Stimulated activated CD4-positive, alpha-beta T cell treated with anti-CD3 and anti-CD28 coated beads, TNF-alpha, amount 100 ng/mL, for 48 hours (primary cell): ENCODE data around the gene DHX34.
A peak's percentile ranks its signal among the peaks of the same experiment; 100 is the strongest.
"Not testable (repeated sequence)": the region's sequence is repeated elsewhere in the genome, so short reads cannot be mapped to it uniquely, and the experiment has no call there.

Source experiments
- DNase-seq, 3 donors: peaks; one replicate each; pipeline ENCODE4 v3.0.0-alpha.2; 2020; ENCODE audit warnings: low read depth in 3 of 3

DHX34 gene

DNA sequence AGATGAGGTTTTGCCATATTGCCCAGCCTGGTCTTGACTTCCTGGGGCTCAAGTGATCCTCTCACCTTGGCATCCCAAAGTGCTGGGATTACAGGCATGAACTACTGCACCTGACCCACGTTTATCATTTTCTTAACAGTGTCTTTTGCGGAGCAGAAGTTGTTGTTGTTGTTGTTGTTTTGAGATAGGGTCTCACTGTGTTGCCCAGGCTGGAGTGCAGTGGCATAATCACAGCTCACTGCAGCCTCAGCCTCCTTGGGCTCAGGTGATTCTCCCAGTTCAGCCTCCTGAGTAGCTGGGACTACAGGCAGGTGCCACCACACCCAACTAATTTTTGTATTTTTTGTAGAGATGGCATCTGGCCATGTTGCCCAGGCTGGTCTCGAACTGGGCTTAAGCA, 38.5 kb downstream of the DHX34 start:
- not testable (repeated sequence) for DNase-seq

DNA sequence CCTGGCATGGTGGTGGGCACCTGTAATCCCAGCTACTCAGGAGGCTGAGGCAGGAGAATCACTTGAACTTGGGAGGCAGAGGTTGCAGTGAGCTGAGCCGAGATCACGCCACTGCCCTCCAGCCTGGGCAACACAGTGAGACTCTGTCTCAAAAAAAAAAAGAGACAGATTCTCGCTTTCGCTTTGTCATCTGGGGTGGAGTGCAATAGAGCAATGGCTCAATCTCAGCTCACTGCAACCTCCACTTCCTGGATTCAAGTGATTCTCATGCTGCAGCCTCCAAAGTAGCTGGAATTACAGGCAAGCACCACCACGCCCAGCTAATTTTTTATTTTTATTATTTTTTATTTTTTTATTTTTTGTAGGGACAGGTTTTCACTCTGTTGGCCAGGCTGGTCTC, 39.6 kb downstream of the DHX34 start:
- DNase-seq, result not testable (repeated sequence)

DNA sequence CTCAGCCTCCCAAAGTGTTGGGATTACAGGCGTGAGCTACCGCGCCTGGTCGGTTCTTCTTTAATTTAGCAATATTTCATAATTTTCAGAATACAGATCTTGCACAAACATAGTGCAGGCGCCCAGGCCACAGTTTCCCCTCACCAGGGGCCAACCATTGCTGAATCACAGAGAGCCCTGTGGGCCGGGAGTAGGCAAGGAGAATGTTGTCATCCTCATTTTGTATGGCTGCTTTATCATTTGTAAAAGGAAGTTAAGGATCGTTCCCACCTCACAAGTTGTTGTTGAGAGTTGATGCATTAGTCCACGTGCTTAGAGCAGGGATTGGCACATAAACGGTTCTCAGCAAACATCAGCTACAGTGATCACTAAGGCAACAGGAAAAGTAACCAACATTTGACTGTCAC, 40.0 kb downstream of the DHX34 start:
- DNase-seq, result no peak

DNA sequence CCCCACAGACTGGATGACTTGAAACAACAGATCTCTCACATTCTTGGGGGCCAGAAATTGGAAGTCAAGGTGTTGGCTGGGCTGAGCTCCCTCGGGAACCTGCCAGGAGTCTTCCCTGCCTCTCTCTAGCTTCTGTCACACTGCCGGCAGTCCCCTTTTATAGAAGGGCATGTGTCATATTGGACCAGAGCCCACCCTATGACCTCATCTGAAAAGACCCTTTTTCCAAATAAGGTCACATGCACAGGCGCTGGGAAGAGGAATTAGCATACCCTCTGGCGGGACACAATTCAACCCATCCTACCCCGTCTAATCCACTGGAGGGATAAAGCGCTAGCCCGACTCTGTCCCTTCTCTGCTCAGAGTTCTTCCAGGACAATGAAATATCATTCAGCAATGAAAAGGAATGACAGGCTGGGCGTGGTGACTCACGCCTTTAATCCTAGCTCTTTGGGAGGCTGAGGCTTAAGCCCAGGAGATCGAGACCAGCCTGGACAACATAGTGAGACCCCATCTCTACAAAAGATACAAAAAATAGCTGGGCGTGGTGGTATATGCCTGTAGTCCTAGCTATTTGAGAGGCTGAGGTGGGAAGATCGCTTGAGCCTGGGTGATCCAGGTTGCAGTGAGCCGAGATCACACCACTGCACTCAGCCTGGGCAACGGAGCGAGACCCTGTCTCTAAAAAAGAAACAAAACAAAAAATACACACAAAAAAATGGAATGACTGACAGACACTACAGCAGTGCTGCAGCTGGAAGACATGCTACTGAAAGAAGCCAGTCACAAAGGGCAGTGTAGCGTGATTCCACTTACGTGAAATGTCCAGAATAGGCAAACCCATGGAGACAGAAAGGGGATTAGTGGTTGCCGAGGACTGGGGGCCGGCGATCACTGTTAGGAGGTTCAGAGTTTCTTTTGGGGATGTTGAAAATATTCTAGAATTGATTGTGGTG, 41.7 kb downstream of the DHX34 start:
- DNase-seq, result no peak

- DNase-seq, result peak; percentile 65 to 80 (median 75)
These were observed 42.6 kb downstream of the DHX34 start for GRCh38 chr19:47391510-47392223.

GRCh38 chr19:47398707-47399597, 49.8 kb downstream of the DHX34 start:
- no peak for DNase-seq

- no peak for DNase-seq
These were observed 53.4 kb downstream of the DHX34 start for GRCh38 chr19:47402504-47402903.

DNA sequence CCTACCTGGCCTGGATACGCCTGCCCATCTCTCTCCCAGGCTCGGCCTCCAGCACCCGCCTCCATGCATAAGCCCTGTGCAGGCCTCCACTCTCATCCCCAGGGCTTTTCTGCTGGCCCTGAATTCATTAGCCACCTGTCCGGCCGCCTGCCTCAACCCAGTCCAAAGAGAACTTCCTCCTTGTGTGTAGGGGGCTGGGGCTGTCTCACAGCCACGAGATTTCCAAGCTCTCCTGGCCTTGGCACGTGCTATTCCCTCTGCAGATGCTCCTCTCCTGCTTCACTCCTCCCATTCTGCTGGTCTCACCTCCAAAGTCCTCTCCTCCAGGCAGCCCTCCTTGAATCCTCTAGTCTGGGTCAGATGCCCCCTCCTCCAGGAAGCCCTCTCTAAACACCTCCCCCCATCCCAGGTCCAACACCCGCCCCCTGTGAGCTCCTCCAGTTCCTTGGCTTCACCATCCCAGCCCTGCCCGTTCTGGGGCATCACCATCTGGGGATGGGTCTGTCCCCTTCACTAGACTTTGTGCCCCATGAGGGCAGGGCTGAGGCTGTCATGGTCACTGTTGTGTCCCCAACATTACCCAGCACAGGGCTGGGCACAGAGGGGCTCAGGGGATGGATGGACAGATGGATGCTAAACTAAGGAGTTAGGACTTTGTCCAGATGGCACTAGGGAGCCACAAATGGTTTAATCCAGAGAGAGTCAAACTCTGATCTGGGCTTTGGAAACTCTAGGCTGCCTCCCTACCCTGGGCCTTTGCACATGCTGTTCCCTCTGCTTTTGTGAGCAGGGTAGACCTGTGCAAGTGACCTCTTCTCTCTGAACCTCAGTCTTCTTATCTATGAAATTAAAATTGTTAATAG, 55.5 kb downstream of the DHX34 start:
- no peak for DNase-seq

- DNase-seq, result no peak
These were observed 56.1 kb downstream of the DHX34 start for GRCh38 chr19:47405197-47405550.

DNA sequence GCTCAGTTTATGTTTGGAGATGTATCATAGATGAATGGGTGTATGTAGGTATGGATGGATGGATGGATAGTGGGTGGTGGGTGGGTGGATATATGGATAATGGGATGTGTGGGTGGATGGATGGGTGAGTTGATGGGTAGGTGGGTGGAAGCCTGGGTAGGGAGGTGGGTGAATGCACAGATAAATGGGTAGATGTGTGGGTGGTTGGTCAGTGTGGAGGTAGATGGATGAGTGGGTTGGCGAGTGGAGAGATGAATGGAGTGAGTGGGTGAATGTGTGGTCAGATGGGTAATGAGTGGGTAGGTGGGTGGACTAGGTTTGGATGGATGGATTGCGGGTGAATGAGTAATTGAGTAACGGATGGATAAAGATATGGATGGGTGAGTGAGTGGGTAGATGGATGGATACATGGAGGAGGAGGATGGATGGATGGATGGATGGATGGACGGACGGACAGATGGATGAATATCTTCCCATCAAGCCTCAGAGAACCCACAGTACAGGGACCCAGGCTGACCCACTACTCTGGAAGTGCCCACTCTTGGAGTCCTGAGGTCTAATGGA, 56.8 kb downstream of the DHX34 start:
- no peak for DNase-seq

GRCh38 chr19:47406711-47407416, 57.7 kb downstream of the DHX34 start:
- no peak for DNase-seq

- DNase-seq, result no peak
These were observed 58.3 kb downstream of the DHX34 start for GRCh38 chr19:47407417-47407774.

GRCh38 chr19:47408156-47408938, 59.2 kb downstream of the DHX34 start:
- DNase-seq, result no peak

DNA sequence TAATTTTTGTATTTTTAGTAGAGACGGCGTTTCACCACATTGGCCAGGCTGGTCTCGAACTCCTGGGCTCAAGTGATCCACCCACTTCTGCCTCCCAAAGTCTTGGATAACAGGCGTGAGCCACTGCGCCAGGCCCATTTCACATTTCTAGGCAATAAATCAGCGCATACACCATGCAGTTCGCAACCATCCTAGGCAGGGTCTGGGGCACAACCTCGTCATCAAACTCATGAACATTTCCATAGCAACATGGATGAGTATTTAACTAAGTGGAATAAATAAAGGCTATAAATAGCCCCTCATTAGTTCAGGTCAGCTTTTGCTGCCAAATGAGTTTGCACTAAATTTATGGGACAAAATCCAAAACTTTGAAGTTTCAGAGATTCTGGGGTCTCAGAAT, 62.0 kb downstream of the DHX34 start:
- no peak for DNase-seq

DNA sequence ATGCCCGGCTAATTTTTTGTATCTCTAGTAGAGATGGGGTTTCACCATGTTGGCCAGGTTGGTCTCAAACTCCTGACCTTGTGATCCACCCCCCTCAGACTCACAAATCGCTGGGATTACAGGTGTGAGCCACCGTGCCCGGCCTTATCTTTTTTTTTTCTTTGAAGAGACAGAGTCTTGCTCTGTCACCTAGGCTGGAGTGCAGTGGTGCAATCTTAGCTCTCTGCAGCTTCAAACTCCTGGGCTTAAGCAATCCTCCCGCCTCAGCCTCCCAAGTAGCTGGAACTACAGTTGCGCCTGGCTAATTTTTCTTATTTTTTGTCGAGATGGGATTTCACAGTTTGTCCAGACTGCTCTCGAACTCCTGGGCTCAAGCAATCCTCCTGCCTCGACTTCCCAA, 62.6 kb downstream of the DHX34 start:
- DNase-seq, result not testable (repeated sequence)

DNA sequence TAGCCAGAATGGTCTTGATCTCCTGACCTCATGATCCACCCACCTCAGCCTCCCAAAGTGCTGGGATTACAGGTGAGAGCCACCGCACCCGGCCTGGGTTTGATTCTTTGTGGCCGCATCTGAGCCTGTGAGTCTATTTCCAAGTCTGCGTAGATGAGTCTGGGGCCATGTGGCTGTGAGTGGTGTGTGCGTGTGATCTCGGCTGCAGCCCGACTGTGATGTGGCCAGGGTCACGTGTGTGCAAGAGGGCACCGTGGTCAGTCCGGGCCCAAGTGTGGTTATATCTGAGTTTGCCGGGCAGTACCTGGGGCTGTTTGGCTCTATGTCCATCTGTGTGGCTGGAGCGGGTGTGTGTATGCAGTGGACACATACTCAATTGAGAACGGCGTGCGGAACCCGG, 64.8 kb downstream of the DHX34 start:
- DNase-seq, result no peak

DNA sequence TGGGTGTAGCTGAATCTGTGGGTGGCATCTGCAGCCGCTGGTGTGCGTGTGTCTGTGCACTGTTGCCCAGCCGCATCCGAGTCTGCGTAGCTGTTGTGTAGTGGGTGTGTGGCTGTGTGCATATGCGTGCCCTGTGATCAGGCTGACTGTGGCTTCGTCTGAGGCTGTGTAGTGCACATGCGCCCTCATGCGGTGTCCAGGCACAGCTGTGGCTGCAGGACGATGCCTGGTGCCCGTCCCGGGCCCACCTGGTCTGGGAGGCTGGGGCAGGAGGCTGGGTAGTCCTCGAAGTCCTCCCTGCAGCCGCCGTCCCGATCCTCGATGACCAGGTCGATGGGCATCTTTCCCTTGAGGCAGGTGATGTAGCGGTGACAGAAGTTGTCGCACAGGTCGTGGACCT, 65.4 kb downstream of the DHX34 start:
- DNase-seq, result no peak

DNA sequence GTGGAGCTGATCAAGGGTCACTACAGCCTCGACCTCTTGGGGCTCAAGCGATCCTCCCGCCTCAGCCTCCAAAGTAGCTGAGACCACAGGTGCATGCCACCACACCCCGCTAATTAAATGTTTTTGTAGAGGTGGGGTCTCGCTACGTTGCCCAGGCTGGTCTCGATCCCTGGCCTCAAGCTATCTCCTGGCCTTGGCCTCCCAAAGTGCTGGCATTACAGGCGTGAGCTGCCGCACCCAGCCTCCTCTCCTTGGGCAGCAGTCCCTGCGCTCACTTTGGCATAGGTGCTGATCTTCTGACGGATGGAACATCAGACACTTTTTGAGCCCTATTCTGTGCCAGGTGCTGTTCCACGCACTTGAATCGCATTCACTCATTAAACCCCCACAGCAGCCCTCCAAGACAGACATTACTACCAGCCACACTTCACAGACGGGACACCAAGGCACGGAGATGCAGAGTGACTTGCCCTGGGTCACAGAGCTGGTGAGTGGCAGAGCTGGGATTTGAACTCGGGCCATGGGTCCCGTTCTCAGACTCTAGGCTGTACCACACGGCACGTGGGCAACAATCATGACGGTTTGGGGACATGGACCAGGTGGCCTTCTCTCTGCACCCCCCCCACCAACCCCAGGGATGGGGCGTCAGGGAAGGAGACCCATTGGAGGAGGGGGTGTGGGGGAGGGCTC, 67.0 kb downstream of the DHX34 start:
- DNase-seq, result no peak

DNA sequence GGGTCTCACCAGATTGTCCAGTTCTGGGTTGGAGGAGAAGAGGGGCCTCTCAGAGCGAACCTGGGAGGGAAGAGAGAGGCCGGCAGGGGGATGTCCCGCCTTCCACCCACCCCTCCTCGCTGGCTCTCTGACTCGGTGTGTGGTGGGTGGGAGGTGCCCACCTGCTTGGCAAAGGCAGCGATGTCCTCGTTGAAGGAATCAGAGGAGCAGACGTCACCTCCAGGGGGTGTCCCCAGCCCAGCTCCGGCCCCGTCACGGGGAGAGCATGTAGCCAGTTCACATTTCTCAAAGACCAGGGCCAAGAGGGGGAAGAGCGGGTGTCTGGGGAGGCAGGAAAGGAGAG, 67.5 kb downstream of the DHX34 start:
- no peak for DNase-seq
